ENCODE measurements around the gene PICALM.

GRCh38 chr11:86089659-86090058 lies 20.8 kb upstream of the PICALM start:
- TF ChIP-seq RAD21 (conservative IDR thresholded peaks at IDR 0.05 in 1 of 2, IDR thresholded peaks at IDR 0.05 in 1 of 2) (no peak), CTCF (IDR thresholded peaks at IDR 0.05) (no peak), SMC3 (IDR thresholded peaks at IDR 0.05) (no peak), FOSL2 (IDR thresholded peaks at IDR 0.05) (no peak), FOSL2 (CRISPR knock-in tag; IDR thresholded peaks at IDR 0.05) (no peak), BCL3 (IDR thresholded peaks at IDR 0.05) (no peak), POLR2AphosphoS2 (conservative IDR thresholded peaks at IDR 0.05; ENCODE audit: low read length) (no peak), REST (IDR thresholded peaks at IDR 0.05) (no peak), HEYL (CRISPR knock-in tag; IDR thresholded peaks at IDR 0.05) (no peak), JUNB (IDR thresholded peaks at IDR 0.05) (no peak), RARB (CRISPR knock-in tag; IDR thresholded peaks at IDR 0.05) (no peak), RNF2 (IDR thresholded peaks at IDR 0.05; ENCODE audit: borderline replicate concordance, low read depth) (no peak), KDM1A (IDR thresholded peaks at IDR 0.05; ENCODE audit: low read depth) (no peak), POLR2A (IDR thresholded peaks at IDR 0.05; ENCODE audit: low read length) (no peak), MAX (IDR thresholded peaks at IDR 0.05) (no peak)

Measured in A549 (cell line).